Central memory CD4-positive, alpha-beta T cell (primary cell): Measurements from ENCODE around the gene INPP5A.

Experiments
- DNase-seq: peaks from one replicate; pipeline ENCODE4 v3.0.0; 2022

INPP5A gene

GRCh38 chr10:132632851-132633684, 95.5 kb downstream of the INPP5A start:
- DNase-seq: no peak

DNA sequence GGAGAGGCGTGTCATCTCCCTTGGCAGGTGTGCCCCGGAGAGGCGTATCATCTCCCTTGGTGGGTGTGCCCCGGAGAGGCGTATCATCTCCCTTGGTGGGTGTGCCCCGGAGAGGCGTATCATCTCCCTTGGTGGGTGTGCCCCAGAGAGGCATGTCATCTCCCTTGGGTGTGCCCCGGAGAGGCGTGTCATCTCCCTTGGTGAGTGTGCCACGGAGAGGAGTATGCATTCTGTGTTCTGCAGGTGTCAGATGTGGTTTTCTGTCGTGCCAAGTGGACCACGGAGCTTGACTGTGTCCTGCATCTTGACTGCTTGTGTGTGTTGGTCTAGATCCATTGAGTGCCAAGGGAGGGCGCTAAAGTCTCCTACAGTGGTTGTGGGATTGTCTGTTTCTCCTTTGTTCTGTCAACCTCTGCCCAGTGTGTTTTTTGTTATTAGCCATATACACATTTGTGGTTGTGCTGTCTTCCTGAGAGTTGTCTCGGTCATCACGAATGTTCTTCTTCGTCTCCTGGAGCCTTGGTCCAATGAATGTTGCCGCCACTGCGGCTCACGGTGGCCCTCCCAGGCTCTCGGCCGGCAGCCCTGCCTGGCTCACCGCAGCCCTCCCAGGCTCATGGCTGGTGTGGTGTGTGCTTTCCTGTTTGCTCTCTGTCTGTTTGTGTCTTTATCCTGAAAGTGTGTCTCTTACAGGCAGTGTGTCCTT, 96.8 kb downstream of the INPP5A start:
- no peak for DNase-seq

DNA sequence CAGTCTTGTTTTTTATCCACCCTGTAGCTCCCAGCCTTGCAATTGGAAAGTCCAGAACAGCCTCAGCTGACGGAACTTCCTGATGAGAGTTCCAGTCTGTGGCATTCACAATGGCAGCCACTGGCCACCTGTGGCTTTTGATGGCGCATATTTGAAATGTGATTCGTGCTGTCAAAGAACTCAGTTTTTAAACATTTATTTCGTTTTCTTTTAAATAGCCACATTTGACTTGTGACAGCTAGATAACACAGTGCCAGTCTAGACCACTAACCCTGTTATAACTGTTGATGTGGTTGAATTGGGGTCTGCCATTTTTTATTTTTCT, 97.3 kb downstream of the INPP5A start:
- no peak for DNase-seq

DNA sequence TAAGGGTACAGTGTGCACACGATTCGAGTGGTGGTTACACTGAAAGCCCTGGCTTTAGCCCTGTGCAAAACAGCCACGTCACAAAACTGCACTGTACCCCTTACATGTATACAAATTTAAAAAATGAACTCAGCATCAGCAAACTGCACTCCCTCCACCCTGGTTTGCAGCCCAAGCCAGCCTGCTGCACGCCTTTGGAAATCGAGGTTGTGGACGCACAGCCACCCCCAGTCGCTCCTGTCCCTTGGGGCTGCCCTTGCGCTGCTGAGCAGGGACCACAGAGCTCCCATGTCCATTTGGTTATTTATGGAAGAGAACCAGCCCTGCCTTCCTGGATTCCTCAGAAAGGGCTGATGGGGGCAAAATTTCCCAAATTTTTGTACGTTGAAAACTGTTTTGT, 98.8 kb downstream of the INPP5A start:
- no peak for DNase-seq

DNA sequence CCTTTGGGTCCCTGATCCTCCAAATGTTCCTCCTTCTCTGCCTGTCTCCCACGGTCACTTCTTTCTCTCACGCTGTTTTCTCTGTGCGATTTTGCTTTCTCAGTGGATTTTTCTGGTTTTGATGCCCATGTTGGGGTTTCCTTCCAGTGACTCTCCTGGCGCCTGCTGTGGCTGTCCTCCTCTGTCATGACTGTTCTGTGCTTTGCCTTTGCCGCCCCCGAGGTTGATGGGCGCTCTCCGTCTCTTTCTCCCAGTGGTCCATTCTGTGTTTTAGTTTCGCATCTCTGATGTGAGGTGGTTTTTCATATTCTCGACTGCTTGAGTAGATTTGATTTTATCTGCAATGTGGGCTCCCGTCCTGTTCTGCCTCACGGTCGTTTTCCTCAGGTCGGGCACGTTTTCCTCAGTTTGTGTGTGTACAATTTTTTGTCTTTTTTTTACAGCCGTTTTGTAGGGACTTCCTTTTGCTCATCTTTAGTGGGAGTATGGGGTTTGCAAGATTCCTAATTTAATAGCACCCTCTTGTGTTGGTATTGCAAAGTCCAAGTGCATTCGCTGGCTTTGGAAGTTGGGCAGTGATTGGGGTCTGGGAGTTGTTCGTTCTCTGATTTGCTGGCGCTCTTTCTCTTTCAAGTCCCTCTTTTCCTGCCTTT, 100.0 kb downstream of the INPP5A start:
- peak; percentile 35 for DNase-seq

DNA sequence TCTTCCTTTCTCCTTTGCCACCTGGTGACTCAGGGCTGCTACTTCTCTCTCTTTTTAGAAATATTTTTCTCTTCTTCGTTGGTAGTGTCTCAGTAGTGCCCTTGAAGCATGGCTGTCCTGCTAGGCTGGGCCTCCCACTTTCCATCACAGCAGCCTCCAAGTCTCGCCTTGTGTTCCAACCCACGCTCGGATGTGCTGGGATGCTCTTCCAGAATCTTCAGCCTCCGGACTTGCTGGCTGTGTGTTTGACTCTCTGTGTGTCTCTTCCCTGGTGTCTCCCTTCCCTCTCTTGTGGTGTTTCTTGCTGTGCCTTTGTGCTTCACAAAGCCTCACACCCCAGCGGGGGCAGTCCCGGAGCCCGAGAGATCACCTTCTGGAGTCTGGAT, 100.5 kb downstream of the INPP5A start:
- DNase-seq: no peak

DNA sequence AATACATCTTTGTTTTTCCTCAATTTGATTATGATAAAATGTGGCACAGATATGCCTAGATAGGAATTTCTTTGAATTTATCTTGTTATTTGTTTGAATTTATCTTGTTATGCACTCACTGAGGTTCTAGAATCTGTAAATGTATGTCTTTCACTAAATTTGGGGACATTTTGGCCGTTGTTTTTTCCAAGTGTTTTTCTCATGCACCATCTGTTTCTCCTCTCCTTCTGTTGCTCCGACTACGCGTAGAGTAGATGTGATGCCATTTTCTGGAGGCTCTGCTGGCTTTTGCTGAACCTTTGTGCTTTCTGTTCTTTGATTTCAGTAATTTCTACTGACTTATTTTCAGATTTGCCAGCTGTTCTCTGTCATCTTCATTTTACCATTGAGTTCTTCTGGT, 101.9 kb downstream of the INPP5A start:
- no peak for DNase-seq

- DNase-seq: no peak
Measured at GRCh38 chr10:132640326-132641125, 102.9 kb downstream of the INPP5A start.

DNA sequence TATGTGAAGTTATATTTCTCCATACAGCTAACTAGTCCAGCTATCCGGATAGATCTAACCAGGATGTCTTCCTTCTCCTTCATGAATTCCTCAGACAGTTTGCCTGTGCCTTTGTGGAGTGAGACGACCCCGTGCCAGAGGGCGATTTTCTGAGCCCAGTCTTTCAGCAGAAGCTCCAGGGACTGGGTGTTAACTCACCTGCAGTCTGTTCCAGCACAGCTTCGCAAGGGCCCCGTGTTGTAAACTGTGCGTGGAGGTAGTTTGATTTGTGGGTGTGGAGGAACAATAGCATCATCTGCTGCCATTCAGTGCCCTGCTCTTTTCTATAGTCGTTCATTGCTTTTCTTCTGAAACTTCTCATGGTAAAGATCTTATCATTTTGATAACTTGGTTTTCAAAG, 103.8 kb downstream of the INPP5A start:
- DNase-seq: no peak

- no peak for DNase-seq
Measured at GRCh38 chr10:132641966-132642731, 104.6 kb downstream of the INPP5A start.

DNA sequence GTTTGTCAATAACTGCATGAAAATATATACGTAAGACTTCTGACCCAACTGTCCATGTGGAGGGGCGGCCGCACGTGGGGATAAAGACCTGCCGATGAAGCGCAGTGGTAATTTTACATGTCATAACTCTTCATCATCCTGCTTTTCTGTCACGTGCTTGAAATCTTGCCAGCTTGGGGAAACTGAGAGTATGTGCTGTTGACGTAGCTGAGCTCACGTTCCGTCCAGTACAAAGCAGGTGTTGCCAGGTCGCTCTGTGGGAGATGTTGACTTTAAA, 105.1 kb downstream of the INPP5A start:
- no peak for DNase-seq

- no peak for DNase-seq
Measured at GRCh38 chr10:132643709-132644526, 106.3 kb downstream of the INPP5A start.

GRCh38 chr10:132644527-132645246, 107.1 kb downstream of the INPP5A start:
- no peak for DNase-seq

DNA sequence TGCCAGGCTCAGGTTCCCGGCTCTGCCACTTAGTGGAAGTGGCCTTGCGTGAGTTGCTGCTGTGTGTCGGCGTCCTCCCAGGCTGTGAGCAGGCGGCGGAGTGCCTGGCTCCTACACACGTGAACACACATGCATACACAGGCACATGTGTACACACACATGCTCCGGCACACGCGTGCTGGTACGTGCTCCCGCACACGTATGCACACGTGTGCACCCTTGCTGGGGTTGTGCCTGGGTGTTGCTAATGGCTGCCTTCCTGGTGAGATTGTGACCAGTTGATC, 107.6 kb downstream of the INPP5A start:
- no peak for DNase-seq

- no peak for DNase-seq
Measured at GRCh38 chr10:132645630-132646442, 108.2 kb downstream of the INPP5A start.

- no peak for DNase-seq
Measured at GRCh38 chr10:132646443-132647097, 109.0 kb downstream of the INPP5A start.

DNA sequence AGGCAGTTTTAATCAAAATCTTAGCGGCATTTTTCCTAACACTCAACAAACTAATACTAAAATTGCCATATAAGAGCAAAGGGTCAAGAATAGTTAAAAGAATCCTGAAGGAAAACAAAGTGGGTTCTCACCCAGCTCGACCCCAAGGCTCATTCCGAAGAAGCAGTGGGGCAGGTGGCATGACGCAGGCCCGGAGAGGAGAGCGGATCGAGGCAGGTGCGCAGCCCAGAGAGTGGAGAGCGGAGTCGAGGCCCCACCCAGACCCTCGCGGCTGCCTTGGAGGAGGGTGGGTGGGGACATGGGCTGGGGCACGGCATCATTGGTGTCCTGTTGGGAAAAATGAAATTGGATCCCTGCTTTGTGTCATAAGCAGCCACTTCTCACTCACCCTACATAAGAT, 109.8 kb downstream of the INPP5A start:
- no peak for DNase-seq

GRCh38 chr10:132648072-132648850, 110.7 kb downstream of the INPP5A start:
- DNase-seq: no peak
